GM18858 (cell line): ENCODE results near the gene DAZL.

Experiments used
- ATAC-seq: cut with Tn5 transposase; IDR thresholded peaks from one replicate; pipeline ENCODE4 v1.9.1; 2021; ENCODE audit not compliant: unreplicated experiment

The DAZL gene

DNA sequence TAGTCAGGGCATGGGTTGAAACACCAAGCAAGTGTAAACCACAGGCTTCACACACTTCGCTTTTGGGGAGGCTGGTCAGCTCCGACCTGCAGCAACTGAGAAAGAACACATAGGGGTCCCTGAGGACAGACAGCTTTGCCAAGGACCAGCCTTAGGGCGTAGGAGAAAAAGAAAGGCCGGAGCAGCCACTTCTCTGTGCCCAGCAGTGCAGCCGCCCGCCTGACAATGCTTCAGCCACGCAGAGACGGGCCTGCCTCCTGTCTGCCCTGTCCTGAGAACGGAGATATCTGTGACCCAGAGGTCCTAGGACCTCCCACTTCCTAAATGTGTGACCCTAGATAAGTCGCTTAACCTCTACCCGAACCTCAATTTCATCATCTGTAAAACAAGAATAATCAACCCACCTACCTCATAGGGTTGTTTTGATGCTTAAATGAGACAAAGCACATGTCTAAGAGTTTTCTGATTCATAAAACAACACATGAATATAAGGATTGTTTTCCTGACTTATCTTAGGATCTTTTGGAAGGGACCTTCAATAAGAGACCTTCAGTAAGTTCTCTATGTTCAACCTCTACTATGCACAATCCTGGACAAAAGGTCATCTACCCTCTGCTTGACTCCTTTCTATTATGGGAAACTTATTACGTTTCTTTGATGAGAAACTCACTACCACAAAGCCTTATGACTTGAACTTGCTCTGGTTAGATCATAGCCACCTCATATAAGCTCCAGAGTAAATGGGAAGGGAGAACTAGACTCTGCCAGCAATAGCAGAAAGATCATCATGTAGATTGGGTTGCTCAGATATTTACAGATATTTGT lies 58.8 kb downstream of the DAZL start:
- no peak for ATAC-seq

DNA sequence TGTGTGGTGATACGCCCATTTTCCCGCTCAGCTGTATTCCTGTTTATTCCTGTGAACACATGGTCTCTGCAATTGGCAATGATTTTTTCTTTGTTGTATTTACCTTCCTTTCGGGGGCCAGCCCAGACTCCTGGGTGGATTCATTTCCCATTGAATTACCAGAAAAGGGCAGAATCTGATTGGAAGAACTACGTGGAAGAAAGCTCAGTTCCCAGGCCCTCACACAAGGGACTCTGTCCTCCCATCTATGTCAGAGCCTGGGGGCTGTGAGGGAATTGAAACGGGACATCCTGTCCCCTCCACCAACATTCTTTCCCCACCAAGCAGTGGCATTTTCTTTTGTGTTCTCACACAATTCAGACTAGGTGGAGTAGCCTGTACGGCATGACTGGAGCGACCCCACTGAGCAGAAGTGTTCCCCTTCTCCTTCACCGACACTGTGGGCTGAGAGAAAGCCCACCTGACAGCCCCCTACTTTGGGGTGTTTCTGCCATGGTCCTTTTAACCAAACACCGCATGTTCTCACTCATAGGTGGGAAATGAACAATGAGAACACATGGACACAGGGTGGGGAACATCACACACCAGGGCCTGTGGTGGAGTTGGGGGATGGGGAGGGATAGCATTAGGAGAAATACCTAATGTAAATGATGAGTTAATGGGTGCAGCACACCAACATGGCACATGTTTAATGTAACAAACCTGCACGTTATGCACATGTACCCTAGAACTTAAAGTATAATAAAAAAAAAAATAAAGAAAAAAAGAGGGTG lies 59.6 kb downstream of the DAZL start:
- ATAC-seq, result no peak

DNA sequence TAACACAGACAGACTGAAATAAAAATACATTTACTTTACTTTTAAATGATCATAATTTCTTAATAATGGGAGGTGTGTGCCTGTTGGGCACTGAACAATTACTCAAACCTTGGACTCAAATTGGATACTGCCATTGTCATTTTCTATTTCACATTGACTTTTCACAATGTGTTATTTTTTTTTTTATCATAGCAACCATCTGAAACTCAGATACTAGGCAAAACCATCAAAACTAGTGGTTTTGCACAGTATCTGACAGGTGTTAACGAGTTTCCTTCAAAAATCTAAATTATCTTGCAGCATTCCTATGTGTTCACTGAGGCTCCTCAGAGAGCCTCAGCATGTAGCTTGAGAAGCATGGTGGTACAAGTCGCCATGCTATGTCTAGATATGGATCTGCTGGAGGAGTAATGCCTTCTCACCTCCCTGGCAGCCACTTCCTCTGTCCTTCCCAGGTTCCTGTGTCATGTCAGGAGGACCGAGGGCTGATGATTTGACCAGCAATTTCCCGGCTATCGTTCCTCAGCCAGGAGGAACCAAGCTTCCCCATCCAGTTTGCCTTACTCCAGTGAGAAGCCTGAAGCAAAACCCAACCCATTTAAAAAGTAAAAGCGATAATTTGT lies 61.9 kb downstream of the DAZL start:
- no peak for ATAC-seq

DNA sequence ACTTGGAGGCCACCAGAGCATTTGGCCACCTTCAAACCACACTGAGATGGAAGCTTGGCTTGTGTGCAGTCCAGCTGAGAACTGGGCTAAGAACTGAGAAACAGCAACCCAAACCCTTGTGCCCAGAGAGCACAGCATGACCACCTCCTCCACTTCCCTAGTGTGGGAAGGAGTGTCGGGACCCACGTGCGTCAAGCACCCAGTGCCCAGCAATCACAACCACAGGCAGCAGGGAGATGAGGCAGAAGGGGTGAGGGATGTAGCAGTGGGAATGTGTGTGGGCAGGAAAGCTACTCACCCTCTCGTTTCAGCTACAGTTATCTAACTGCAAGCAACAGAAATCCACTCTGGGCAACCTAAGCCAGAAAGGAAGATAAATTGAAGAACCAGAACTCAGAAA lies 66.7 kb downstream of the DAZL start:
- no peak for ATAC-seq

DNA sequence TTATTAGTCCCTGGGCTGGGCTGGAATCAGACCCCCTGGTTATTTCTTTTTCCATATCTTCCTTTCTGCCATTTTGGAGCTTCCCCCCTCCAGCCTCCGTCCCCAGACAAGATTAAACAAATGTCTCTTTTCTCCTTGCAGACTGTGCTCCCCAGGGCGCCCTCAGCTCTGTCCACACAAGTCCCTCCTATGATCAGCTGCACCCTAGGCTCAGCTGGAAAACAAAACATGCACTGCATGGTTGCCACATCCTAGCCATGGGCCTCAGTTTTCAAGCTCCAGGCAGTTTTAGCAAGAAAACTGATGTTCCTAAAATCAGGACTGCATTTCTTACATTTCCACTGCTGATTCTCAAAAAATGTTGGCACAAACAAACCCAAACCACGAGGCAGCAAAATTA lies 68.2 kb downstream of the DAZL start:
- no peak for ATAC-seq
